ENCODE results near the gene PTGDR. TPM values are rescaled to one million over a fixed set of nuclear protein-coding genes. Genes with fewer than 3 reads are reported as not detected.
A peak's percentile ranks its signal among the peaks of the same experiment; 100 is the strongest.

The PTGDR gene
- total RNA-seq, 1 donor from 2014 or later: not detected

DNA sequence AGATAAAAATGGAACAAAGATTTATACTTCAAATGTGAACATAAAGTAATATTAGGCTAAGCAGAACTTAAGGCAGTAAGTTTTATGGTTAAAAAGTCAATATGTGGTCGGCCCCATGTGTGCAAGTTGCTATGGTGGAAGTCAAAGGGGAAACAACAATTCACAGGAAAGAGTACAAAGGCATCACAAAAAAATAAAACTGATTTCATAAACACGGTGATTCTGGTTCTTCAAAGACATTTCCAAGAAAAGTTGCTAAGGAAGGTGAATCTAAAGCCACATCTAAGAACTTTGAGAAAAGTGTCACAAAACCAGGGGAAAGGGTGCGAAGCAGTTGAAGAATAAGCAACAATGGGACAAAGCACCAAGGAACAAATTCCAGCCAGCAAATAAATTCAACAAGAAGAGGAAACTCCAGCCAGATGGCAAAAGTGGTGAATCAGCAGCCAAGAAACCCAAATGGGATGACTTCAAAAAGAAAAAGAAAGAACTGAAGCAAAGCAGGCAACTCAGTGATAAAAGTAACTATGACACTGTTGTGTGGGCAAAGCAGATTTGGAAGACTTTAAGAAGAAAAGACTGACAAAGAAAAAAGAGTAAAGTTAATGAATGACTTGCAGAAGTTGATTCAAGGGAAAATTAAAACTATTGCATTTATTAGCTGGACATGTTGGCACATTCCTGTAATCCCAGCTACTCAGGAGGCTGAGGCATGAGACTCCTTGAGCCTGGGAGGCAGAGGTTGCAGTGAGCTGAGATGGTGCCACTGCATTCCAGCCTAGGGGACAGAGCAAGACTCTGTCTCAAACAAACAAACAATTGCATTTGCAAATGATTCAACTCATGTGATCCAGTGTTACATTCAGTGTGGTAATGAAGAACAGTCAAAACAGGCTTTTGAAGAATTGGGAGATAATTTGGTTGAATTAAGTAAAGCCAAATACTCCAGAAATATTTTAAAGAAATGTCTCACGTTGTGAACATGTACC lies 19.5 kb downstream of the PTGDR start:
- no peaks in the 10 kb centered on the region for H3K36me3 ChIP-seq (ENCODE audit: control insufficient read depth, insufficient read depth, low read length)
- DNase-seq (ENCODE audit: low read depth): no peak
- no peak overlapping the region for H3K4me3 ChIP-seq (ENCODE audit: low read depth, low read length)
- TF ChIP-seq, protein P1, sequence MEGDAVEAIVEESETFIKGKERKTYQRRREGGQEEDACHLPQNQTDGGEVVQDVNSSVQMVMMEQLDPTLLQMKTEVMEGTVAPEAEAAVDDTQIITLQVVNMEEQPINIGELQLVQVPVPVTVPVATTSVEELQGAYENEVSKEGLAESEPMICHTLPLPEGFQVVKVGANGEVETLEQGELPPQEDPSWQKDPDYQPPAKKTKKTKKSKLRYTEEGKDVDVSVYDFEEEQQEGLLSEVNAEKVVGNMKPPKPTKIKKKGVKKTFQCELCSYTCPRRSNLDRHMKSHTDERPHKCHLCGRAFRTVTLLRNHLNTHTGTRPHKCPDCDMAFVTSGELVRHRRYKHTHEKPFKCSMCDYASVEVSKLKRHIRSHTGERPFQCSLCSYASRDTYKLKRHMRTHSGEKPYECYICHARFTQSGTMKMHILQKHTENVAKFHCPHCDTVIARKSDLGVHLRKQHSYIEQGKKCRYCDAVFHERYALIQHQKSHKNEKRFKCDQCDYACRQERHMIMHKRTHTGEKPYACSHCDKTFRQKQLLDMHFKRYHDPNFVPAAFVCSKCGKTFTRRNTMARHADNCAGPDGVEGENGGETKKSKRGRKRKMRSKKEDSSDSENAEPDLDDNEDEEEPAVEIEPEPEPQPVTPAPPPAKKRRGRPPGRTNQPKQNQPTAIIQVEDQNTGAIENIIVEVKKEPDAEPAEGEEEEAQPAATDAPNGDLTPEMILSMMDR (IDR thresholded peaks at IDR 0.05; ENCODE audit: insufficient read depth, low read length, poor library complexity, severe bottlenecking): no peak
- H3K27me3 ChIP-seq (ENCODE audit: control insufficient read depth, insufficient read depth, low read length): no peaks in the 10 kb centered on the region

DNA sequence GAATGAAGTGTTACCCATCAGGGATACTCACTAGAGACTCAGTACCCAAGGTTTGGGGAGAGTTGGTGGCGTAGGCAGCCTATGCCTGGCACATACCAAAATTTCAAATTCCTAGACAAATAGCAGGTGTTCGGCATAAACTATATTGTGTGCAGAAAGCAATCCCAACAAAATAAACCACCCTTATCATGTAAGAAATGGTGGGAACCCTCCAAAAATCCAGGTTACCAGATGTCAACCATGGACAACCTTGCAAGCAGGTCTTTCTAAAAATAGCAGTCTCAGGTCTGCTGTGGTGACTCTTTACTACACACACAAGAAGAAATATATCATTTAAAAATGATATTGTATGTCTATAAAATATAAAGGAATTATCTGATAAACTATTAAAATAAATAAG lies 28.9 kb downstream of the PTGDR start:
- DNase-seq (ENCODE audit: low read depth): no peak
- Histone ChIP-seq H3K4me3 (ENCODE audit: low read depth, low read length) (no peak overlapping the region), H3K36me3 (ENCODE audit: control insufficient read depth, insufficient read depth, low read length) (no peaks in the 10 kb centered on the region), H3K27me3 (ENCODE audit: control insufficient read depth, insufficient read depth, low read length) (no peaks in the 10 kb centered on the region)
- TF ChIP-seq, protein P1 (IDR thresholded peaks at IDR 0.05; ENCODE audit: insufficient read depth, low read length, poor library complexity, severe bottlenecking): no peak

DNA sequence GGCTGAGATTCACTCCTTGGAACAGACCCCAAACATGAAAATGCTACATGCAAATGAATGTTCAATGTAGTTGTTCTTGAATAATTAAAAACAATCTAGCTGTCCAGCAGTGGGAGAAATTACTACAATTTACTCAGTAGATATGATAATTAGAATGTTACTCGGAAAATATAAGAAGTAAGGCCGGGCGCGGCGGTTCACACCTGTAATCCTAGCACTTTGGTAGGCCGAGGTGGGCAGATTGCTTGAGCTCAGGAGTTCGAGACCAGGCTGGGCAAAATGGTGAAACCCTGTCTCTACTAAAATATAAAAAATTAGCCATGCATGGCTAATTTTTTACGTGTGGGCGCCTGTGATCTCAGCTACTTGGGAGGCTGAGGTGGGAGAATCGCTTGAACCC lies 31.3 kb downstream of the PTGDR start:
- no peaks in the 10 kb centered on the region for H3K36me3 ChIP-seq (ENCODE audit: control insufficient read depth, insufficient read depth, low read length)

DNA sequence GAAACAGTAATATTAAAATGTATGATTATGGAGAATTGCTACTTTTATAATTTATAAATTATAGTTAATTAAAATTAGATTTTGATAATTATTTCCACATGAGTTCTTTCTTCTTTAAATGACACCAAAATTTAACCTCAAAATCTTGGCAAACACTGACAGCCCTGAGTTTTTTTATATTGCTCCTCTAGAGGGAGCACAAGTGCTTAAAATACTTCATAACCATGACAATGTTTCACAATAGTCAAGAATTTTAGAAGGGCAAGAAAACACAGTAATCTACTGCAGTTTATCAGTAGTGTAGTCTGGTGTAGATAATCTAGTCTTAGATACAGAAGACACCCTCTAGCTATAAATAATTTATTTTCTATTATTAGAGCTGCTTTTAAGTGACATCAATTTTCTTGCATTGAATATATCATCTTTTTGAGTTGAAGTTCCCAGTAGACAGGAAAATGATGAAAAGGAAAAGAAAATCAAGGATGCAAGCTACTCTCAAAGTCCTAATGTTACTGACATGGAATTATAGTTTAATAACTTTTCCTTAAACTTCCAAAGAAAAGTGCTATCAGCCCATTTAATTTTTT lies 32.3 kb downstream of the PTGDR start:
- H3K4me3 ChIP-seq (ENCODE audit: low read depth, low read length): no peak overlapping the region

More for the DNA sequence above, 31.3 kb downstream of the PTGDR start:
- Histone ChIP-seq H3K4me3 (ENCODE audit: low read depth, low read length) (no peak overlapping the region), H3K27me3 (ENCODE audit: control insufficient read depth, insufficient read depth, low read length) (no peaks in the 10 kb centered on the region)
- DNase-seq (ENCODE audit: low read depth): no peak
- TF ChIP-seq, protein P1 (IDR thresholded peaks at IDR 0.05; ENCODE audit: insufficient read depth, low read length, poor library complexity, severe bottlenecking): no peak

DNA sequence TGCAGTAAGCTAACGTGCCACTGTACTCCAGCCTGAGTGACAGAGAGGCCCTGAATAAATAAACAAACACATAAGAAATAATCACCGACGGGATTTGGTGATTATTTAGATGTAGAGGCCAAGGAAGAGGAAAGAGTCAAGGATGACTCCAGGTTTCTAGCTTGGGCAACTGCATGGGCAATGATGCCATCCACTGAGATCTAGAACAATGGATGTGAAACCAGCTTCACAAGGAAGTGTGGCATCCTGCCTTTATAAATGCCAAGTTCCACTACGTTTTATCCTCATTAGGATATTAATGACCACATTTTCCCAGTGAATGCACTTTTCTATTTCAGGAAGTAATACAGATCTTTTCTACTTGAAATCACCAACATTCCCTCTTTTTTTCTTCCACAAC lies 35.7 kb downstream of the PTGDR start:
- no peak overlapping the region for H3K4me3 ChIP-seq (ENCODE audit: low read depth, low read length)
- H3K27me3 ChIP-seq (ENCODE audit: control insufficient read depth, insufficient read depth, low read length): no peaks in the 10 kb centered on the region
- no peak for DNase-seq (ENCODE audit: low read depth)
- TF ChIP-seq, protein P1 (IDR thresholded peaks at IDR 0.05; ENCODE audit: insufficient read depth, low read length, poor library complexity, severe bottlenecking): no peak
- no peaks in the 10 kb centered on the region for H3K36me3 ChIP-seq (ENCODE audit: control insufficient read depth, insufficient read depth, low read length)

More for the DNA sequence above, 32.3 kb downstream of the PTGDR start:
- H3K36me3 ChIP-seq (ENCODE audit: control insufficient read depth, insufficient read depth, low read length): no peaks in the 10 kb centered on the region
- no peaks in the 10 kb centered on the region for H3K27me3 ChIP-seq (ENCODE audit: control insufficient read depth, insufficient read depth, low read length)
- TF ChIP-seq, protein P1 (IDR thresholded peaks at IDR 0.05; ENCODE audit: insufficient read depth, low read length, poor library complexity, severe bottlenecking): peak; percentile 53
- no peak for DNase-seq (ENCODE audit: low read depth)
